ENCODE data around the gene NEU4.
"Not testable (repeated sequence)": the region's sequence is repeated elsewhere in the genome, so short reads cannot be mapped to it uniquely, and the experiment has no call there.

DNA sequence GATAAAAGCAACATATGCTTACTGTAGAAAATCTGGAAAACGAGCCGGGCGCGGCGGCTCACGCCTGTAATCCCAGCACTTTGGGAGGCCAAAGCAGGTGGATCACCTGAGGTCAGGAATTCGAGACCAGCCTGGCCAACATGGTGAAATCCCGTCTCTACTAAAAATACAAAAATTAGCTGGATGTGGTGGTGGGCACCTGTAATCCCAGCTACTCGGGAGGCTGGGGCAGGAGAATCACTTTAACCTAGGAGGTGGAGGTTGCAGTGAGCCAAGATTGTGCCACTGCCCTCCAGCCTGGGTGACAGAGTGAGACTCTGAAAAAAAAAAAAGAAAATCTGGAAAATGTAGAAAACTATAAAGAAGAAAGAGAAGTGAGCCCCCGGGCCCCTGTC lies 8.8 kb downstream of the NEU4 start:
- TF ChIP-seq SP1 (IDR thresholded peaks at IDR 0.05); FOXM1 (IDR thresholded peaks at IDR 0.05; ENCODE audit: borderline replicate concordance); NFRKB (IDR thresholded peaks at IDR 0.05); ZNF384 (IDR thresholded peaks at IDR 0.05); HDGF (IDR thresholded peaks at IDR 0.05; ENCODE audit: borderline replicate concordance); ELF4 (IDR thresholded peaks at IDR 0.05); TARDBP (IDR thresholded peaks at IDR 0.05); FOXK2 (IDR thresholded peaks at IDR 0.05); FOXA1 (IDR thresholded peaks at IDR 0.05): not testable (repeated sequence)
- TF ChIP-seq, protein P1, sequence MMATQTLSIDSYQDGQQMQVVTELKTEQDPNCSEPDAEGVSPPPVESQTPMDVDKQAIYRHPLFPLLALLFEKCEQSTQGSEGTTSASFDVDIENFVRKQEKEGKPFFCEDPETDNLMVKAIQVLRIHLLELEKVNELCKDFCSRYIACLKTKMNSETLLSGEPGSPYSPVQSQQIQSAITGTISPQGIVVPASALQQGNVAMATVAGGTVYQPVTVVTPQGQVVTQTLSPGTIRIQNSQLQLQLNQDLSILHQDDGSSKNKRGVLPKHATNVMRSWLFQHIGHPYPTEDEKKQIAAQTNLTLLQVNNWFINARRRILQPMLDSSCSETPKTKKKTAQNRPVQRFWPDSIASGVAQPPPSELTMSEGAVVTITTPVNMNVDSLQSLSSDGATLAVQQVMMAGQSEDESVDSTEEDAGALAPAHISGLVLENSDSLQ (IDR thresholded peaks at IDR 0.05): not testable (repeated sequence)

Data from HEK293T (cell line).